ENCODE measurements around the gene OTUD3. TPM values are rescaled to one million over a fixed set of nuclear protein-coding genes. Genes with fewer than 3 reads are reported as not detected.

Gene OTUD3
- total RNA-seq, 4 donors from 2014 or later, result 2.6 to 20.8 (median 10.7) TPM

- intact Hi-C loops (cut with DNase I; ENCODE audit: low total_unique reads), result no loop called here
- no peak for DNase-seq
- H3K27me3 ChIP-seq, result no peaks in the 10 kb centered on the region
- TF ChIP-seq POLR2A (IDR thresholded peaks at IDR 0.05), result no peak
- TF ChIP-seq CTCF (IDR thresholded peaks at IDR 0.05), result no peak
- H3K4me3 ChIP-seq, result no peak overlapping the region
- no peaks in the 10 kb centered on the region for H3K9me3 ChIP-seq
- no peaks in the 10 kb centered on the region for H3K36me3 ChIP-seq
- no peak overlapping the region for H3K27ac ChIP-seq
- no peaks in the 10 kb centered on the region for H3K4me1 ChIP-seq
Observed at GRCh38 chr1:19960591-19960990, 78.4 kb downstream of the OTUD3 start.

Other genes starting within 250 kb of the OTUD3 start
- 100 to 1,000 TPM in 1 of 4 donors, 10 to 100 TPM in 3; 54.1 to 222 (median 71.1) TPM for gene NBL1, start 238.1 kb upstream of the OTUD3 start, total RNA-seq
- not detected for gene HTR6, start 217.5 kb upstream of the OTUD3 start, total RNA-seq
- 10 to 100 TPM; 11.8 to 41.2 (median 21.8) TPM for gene TMCO4, start 82.5 kb upstream of the OTUD3 start, total RNA-seq
- under 1 TPM in 1 of 4 donors, not detected in 3; 0.29 TPM for gene RNF186, start 67.1 kb upstream of the OTUD3 start, total RNA-seq
- not detected for gene PLA2G2E, start 41.2 kb downstream of the OTUD3 start, total RNA-seq
- 10 to 100 TPM in 1 of 4 donors, 1 to 10 TPM in 1, not detected in 2; 2.7 to 47.6 TPM for gene PLA2G2A, start 97.2 kb downstream of the OTUD3 start, total RNA-seq
- 1 to 10 TPM in 1 of 4 donors, not detected in 3; 3.1 TPM for gene PLA2G5, start 187.8 kb downstream of the OTUD3 start, total RNA-seq
- gene PLA2G2D, start 237.1 kb downstream of the OTUD3 start, total RNA-seq, result not detected